Adipocyte (in vitro differentiated cells): ENCODE data around the gene KLHDC8A.

Experiments used
- DNase-seq: peaks from one replicate; pipeline ENCODE4 v3.0.0-alpha.2; 2015; ENCODE audit warnings: low read depth
- H3K27me3 ChIP-seq: replicated peaks from 2 replicates; pipeline ENCODE4 v1.7.0; 2013; ENCODE audit warnings: mild to moderate bottlenecking, low read length, moderate library complexity; ENCODE audit not compliant: control insufficient read depth, insufficient read depth
- H3K36me3 ChIP-seq: 2 replicates; pipeline ENCODE4 v1.7.0; 2013; ENCODE audit warnings: low read length, mild to moderate bottlenecking, moderate library complexity; ENCODE audit not compliant: control insufficient read depth, insufficient read depth, severe bottlenecking
- H3K4me1 ChIP-seq: 2 replicates; pipeline ENCODE4 v1.7.0; 2013; ENCODE audit warnings: mild to moderate bottlenecking, low read length, moderate library complexity; ENCODE audit not compliant: control insufficient read depth, insufficient read depth
- H3K4me3 ChIP-seq: 2 replicates; pipeline ENCODE4 v1.7.0; 2013; ENCODE audit warnings: mild to moderate bottlenecking, low read length, moderate library complexity
- H3K9ac ChIP-seq: 2 replicates; pipeline ENCODE4 v1.7.0; 2013; ENCODE audit warnings: mild to moderate bottlenecking, low read length, moderate library complexity
- H3K9me3 ChIP-seq: 2 replicates; pipeline ENCODE4 v1.7.0; 2013; ENCODE audit warnings: mild to moderate bottlenecking, low read length, moderate library complexity; ENCODE audit not compliant: control insufficient read depth

KLHDC8A gene

GRCh38 chr1:205326812-205327466 is 29.8 kb downstream of the KLHDC8A start:
- H3K4me1 ChIP-seq = peaks cover 3% of the 10 kb centered on the region
- no peak for DNase-seq
- no peak overlapping the region for H3K9ac ChIP-seq
- H3K36me3 ChIP-seq = no peaks in the 10 kb centered on the region
- peaks cover 40% of the 10 kb centered on the region for H3K27me3 ChIP-seq
- no peaks in the 10 kb centered on the region for H3K9me3 ChIP-seq
- H3K4me3 ChIP-seq = no peak overlapping the region

- H3K4me1 ChIP-seq = peaks cover 10% of the 10 kb centered on the region
- no peaks in the 10 kb centered on the region for H3K9me3 ChIP-seq
- H3K4me3 ChIP-seq = no peak overlapping the region
- H3K9ac ChIP-seq = no peak overlapping the region
- H3K27me3 ChIP-seq = peaks cover 25% of the 10 kb centered on the region
- no peaks in the 10 kb centered on the region for H3K36me3 ChIP-seq
- peak; percentile 86 for DNase-seq
Measured at GRCh38 chr1:205325334-205325884, 31.3 kb downstream of the KLHDC8A start.

GRCh38 chr1:205324781-205325180 is 31.9 kb downstream of the KLHDC8A start:
- peaks cover 19% of the 10 kb centered on the region for H3K27me3 ChIP-seq
- H3K4me3 ChIP-seq = no peak overlapping the region
- no peak overlapping the region for H3K9ac ChIP-seq
- no peaks in the 10 kb centered on the region for H3K36me3 ChIP-seq
- peaks cover 14% of the 10 kb centered on the region for H3K4me1 ChIP-seq
- DNase-seq = no peak
- H3K9me3 ChIP-seq = no peaks in the 10 kb centered on the region

GRCh38 chr1:205323794-205324193 is 32.9 kb downstream of the KLHDC8A start:
- H3K4me1 ChIP-seq = peaks cover 24% of the 10 kb centered on the region
- no peak overlapping the region for H3K9ac ChIP-seq
- no peaks in the 10 kb centered on the region for H3K36me3 ChIP-seq
- H3K9me3 ChIP-seq = no peaks in the 10 kb centered on the region
- no peak for DNase-seq
- no peak overlapping the region for H3K4me3 ChIP-seq
- peaks cover 10% of the 10 kb centered on the region for H3K27me3 ChIP-seq

- no peak for DNase-seq
- Histone ChIP-seq H3K4me1 (peaks cover 30% of the 10 kb centered on the region), H3K27me3 (no peaks in the 10 kb centered on the region), H3K4me3 (peak overlapping the region; percentile 86), H3K9ac (peak overlapping the region; percentile 89), H3K36me3 (no peaks in the 10 kb centered on the region), H3K9me3 (no peaks in the 10 kb centered on the region)
Measured at GRCh38 chr1:205321959-205322283, 34.8 kb downstream of the KLHDC8A start.

GRCh38 chr1:205321162-205321958 is 35.4 kb downstream of the KLHDC8A start, which contains the start of gene NUAK2:
Gene NUAK2 (minus strand): TSS chr1:205321745. CDS start chr1:205321628, 117 bp downstream.
- DNase-seq = peak; percentile 97
- Histone ChIP-seq H3K27me3 (no peaks in the 10 kb centered on the region), H3K4me3 (peak within 1 kb of the TSS; percentile 86), H3K9me3 (no peaks in the 10 kb centered on the region), H3K36me3 (no peaks in the 10 kb centered on the region), H3K9ac (peak within 1 kb of the TSS; percentile 89), H3K4me1 (peaks cover 30% of the 10 kb centered on the region)

GRCh38 chr1:205319081-205320018 is 37.4 kb downstream of the KLHDC8A start:
- H3K36me3 ChIP-seq = no peaks in the 10 kb centered on the region
- H3K4me1 ChIP-seq = peaks cover 30% of the 10 kb centered on the region
- peak overlapping the region; percentile 78 for H3K4me3 ChIP-seq
- no peaks in the 10 kb centered on the region for H3K27me3 ChIP-seq
- peak overlapping the region; percentile 55 for H3K9ac ChIP-seq
- H3K9me3 ChIP-seq = no peaks in the 10 kb centered on the region
- peak; percentile 87 for DNase-seq

- no peaks in the 10 kb centered on the region for H3K27me3 ChIP-seq
- no peak for DNase-seq
- no peaks in the 10 kb centered on the region for H3K9me3 ChIP-seq
- no peak overlapping the region for H3K9ac ChIP-seq
- H3K36me3 ChIP-seq = no peaks in the 10 kb centered on the region
- H3K4me3 ChIP-seq = peak overlapping the region; percentile 27
- peaks cover 30% of the 10 kb centered on the region for H3K4me1 ChIP-seq
Measured at GRCh38 chr1:205318231-205318991, 38.3 kb downstream of the KLHDC8A start.

- DNase-seq = peak; percentile 50
- Histone ChIP-seq H3K4me3 (no peak overlapping the region), H3K4me1 (peaks cover 34% of the 10 kb centered on the region), H3K9me3 (no peaks in the 10 kb centered on the region), H3K27me3 (no peaks in the 10 kb centered on the region), H3K36me3 (no peaks in the 10 kb centered on the region), H3K9ac (no peak overlapping the region)
Measured at GRCh38 chr1:205317311-205317917, 39.3 kb downstream of the KLHDC8A start.

- Histone ChIP-seq H3K36me3 (peaks cover 6% of the 10 kb centered on the region), H3K9ac (no peak overlapping the region), H3K4me1 (peaks cover 30% of the 10 kb centered on the region), H3K27me3 (no peaks in the 10 kb centered on the region), H3K4me3 (no peak overlapping the region), H3K9me3 (no peaks in the 10 kb centered on the region)
- no peak for DNase-seq
Measured at GRCh38 chr1:205316161-205316566, 40.6 kb downstream of the KLHDC8A start.
